Keratinocyte (primary cell): ENCODE results near the gene CELSR3.

ENCODE experiments used
- EZH2 ChIP-seq: IDR thresholded peaks from one replicate; pipeline ENCODE4 v1.6.1; 2012; ENCODE audit warnings: inconsistent platforms, mild to moderate bottlenecking, low read length, moderate library complexity
- TF ChIP-seq, protein P1 (sequence below), 3 experiments: IDR thresholded peaks in 1 of 3; conservative IDR thresholded peaks in 1 of 3; optimal IDR thresholded peaks in 1 of 3; 2 replicates in 2 of 3; 3 replicates in 1 of 3; pipeline versions ENCODE3 to v1.5.1; 2011; ENCODE audit warnings: low read length in 3 of 3, mild to moderate bottlenecking in 3 of 3, moderate library complexity in 2 of 3, control low read depth in 1 of 3, inconsistent platforms in 1 of 3; ENCODE audit not compliant: insufficient read depth in 2 of 3; ENCODE audit errors: extremely low read depth in 1 of 3

GRCh38 chr3:48637305-48637704, 25.4 kb downstream of the CELSR3 start:
- TF ChIP-seq, protein P1, sequence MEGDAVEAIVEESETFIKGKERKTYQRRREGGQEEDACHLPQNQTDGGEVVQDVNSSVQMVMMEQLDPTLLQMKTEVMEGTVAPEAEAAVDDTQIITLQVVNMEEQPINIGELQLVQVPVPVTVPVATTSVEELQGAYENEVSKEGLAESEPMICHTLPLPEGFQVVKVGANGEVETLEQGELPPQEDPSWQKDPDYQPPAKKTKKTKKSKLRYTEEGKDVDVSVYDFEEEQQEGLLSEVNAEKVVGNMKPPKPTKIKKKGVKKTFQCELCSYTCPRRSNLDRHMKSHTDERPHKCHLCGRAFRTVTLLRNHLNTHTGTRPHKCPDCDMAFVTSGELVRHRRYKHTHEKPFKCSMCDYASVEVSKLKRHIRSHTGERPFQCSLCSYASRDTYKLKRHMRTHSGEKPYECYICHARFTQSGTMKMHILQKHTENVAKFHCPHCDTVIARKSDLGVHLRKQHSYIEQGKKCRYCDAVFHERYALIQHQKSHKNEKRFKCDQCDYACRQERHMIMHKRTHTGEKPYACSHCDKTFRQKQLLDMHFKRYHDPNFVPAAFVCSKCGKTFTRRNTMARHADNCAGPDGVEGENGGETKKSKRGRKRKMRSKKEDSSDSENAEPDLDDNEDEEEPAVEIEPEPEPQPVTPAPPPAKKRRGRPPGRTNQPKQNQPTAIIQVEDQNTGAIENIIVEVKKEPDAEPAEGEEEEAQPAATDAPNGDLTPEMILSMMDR (optimal IDR thresholded peaks at IDR 0.05 in 1 of 3, IDR thresholded peaks at IDR 0.05 in 1 of 3, conservative IDR thresholded peaks at IDR 0.05 in 1 of 3; ENCODE audit: extremely low read depth in 1 of 3, insufficient read depth in 2 of 3, low read length in 3 of 3): no peak
- no peak for TF ChIP-seq EZH2
